HepG2 (cell line): ENCODE data around the gene CD7. TPM values are rescaled to one million over a fixed set of nuclear protein-coding genes. Genes with fewer than 3 reads are reported as not detected.
A peak's percentile ranks its signal among the peaks of the same experiment; 100 is the strongest.

ENCODE experiments used
- CERS6 ChIP-seq: sonication (generic); formaldehyde crosslinking; IDR thresholded peaks from 2 replicates; pipeline ENCODE4 v1.5.0; 2020; ENCODE audit warnings: missing genetic modification reagents
- HNF1B ChIP-seq: sonication (generic); formaldehyde crosslinking; IDR thresholded peaks from 2 replicates; pipeline ENCODE4 v1.5.1; 2020; ENCODE audit warnings: mild to moderate bottlenecking, moderate library complexity, missing genetic modification reagents
- MTERF4 ChIP-seq: sonication (generic); formaldehyde crosslinking; IDR thresholded peaks from 2 replicates; pipeline ENCODE4 v1.8.0; 2023; ENCODE audit warnings: mild to moderate bottlenecking, missing genetic modification reagents
- MXI1 ChIP-seq: IDR thresholded peaks from 3 replicates; pipeline ENCODE4 v1.6.1; 2012; ENCODE audit warnings: low read depth, low read length, inconsistent platforms, borderline replicate concordance
- SAP130 ChIP-seq: IDR thresholded peaks from 2 replicates; pipeline ENCODE4 v1.6.1; 2016; ENCODE audit warnings: low read depth
- SETDB1 ChIP-seq: sonication (generic); formaldehyde crosslinking; IDR thresholded peaks from 2 replicates; pipeline ENCODE4 v1.5.1; 2020; ENCODE audit warnings: missing genetic modification reagents, mild to moderate bottlenecking, borderline replicate concordance
- THRA ChIP-seq: sonication (generic); formaldehyde crosslinking; IDR thresholded peaks from 2 replicates; pipeline ENCODE4 v1.4.0; 2020; ENCODE audit warnings: missing genetic modification reagents, borderline replicate concordance
- ZFP82 ChIP-seq: sonication (generic); formaldehyde crosslinking; IDR thresholded peaks from 2 replicates; pipeline ENCODE4 v1.5.1; 2020; ENCODE audit warnings: mild to moderate bottlenecking, missing genetic modification reagents, borderline replicate concordance
- ZNF24 ChIP-seq: fragments of 450-650 bp; IDR thresholded peaks from 2 replicates; pipeline ENCODE4 v1.6.1; 2017; ENCODE audit warnings: antibody characterized with exemption, mild to moderate bottlenecking
- ZNF710 ChIP-seq: sonication (generic); formaldehyde crosslinking; IDR thresholded peaks from 2 replicates; pipeline ENCODE4 v1.5.0; 2020; ENCODE audit warnings: mild to moderate bottlenecking, missing genetic modification reagents, borderline replicate concordance
- polyA plus RNA-seq, 8 experiments: library from polyadenylated mRNA; depleted of rRNA in 3 of 8; stranded (reverse) in 7 of 8; unstranded in 1 of 8; fragments of >200 nt; fragmentation: Illumina TruSeq in 4 of 8; extraction: Trizol in 4 of 8; gene quantifications; 2 replicates each; pipeline versions ENCODE4 v1.2.1 to v1.2.3, GENCODE V29; 2011 to 2016; ENCODE audit warnings: low read depth in 4 of 8, missing spikeins in 1 of 8, mixed read lengths in 1 of 8; ENCODE audit not compliant: insufficient read depth in 1 of 8
- total RNA-seq, 5 experiments: library from RNA; depleted of rRNA; stranded (reverse); fragments of >200 nt; fragmentation: Illumina TruSeq; extraction: Trizol; gene quantifications; 2 replicates each; pipeline ENCODE4 v1.2.3, GENCODE V29; 2016; ENCODE audit warnings: low read depth in 1 of 5
- TF ChIP-seq, protein P1 (sequence below), 2 experiments: fragments of 450-650 bp in 1 of 2; sonication (generic) in 1 of 2; formaldehyde crosslinking in 1 of 2; IDR thresholded peaks; 2 replicates each; pipeline versions ENCODE4 v1.6.1 to v1.8.0; 2016 to 2022; ENCODE audit warnings: antibody characterized with exemption in 1 of 2, mild to moderate bottlenecking in 1 of 2, missing genetic modification reagents in 1 of 2

CD7 gene
- total and polyA plus RNA-seq, 2 of the 13 experiments (the other 11 are each of a cell fraction or from before 2014, with no cell fraction given), result 67.6 to 76.4 TPM

DNA sequence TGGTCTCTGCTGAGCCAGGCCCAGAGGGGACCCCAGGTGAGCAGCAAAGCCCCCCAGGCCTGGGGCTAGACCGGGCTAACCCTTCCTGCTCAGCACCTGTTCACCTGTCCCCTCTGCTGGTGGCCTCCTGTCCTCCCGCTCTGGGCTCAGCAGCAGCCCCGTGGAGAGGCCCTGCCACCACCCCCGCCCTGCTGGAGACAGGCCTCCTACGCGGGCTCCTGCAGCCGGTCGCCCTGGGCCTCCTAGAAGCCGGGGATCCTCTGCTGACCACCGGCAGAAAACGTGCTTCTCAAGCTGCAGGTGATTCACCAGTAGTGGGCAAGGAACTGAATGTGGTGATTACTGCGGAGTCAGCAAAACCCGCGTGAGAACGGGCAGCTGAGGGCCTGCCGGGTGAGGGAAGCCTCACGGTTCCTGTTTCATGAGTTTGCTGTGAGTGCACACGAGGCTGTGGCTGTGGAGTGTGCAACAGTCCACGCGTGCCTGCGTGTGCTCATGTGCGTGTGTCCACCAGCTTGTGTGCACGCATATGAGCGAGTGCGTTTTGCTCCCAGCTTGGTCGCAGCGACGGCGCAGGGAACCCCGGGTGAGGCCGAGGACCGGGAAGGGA lies 15.4 kb upstream of the CD7 start (continued):
- TF ChIP-seq, protein P1, sequence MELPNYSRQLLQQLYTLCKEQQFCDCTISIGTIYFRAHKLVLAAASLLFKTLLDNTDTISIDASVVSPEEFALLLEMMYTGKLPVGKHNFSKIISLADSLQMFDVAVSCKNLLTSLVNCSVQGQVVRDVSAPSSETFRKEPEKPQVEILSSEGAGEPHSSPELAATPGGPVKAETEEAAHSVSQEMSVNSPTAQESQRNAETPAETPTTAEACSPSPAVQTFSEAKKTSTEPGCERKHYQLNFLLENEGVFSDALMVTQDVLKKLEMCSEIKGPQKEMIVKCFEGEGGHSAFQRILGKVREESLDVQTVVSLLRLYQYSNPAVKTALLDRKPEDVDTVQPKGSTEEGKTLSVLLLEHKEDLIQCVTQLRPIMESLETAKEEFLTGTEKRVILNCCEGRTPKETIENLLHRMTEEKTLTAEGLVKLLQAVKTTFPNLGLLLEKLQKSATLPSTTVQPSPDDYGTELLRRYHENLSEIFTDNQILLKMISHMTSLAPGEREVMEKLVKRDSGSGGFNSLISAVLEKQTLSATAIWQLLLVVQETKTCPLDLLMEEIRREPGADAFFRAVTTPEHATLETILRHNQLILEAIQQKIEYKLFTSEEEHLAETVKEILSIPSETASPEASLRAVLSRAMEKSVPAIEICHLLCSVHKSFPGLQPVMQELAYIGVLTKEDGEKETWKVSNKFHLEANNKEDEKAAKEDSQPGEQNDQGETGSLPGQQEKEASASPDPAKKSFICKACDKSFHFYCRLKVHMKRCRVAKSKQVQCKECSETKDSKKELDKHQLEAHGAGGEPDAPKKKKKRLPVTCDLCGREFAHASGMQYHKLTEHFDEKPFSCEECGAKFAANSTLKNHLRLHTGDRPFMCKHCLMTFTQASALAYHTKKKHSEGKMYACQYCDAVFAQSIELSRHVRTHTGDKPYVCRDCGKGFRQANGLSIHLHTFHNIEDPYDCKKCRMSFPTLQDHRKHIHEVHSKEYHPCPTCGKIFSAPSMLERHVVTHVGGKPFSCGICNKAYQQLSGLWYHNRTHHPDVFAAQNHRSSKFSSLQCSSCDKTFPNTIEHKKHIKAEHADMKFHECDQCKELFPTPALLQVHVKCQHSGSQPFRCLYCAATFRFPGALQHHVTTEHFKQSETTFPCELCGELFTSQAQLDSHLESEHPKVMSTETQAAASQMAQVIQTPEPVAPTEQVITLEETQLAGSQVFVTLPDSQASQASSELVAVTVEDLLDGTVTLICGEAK (IDR thresholded peaks at IDR 0.05), result no peak
- TF ChIP-seq, protein P1 (CRISPR knock-in tag; IDR thresholded peaks at IDR 0.05), result 0 out of 2 replicates have a peak, but pooled peaks have one; percentile 24
- TF ChIP-seq HNF1B (CRISPR knock-in tag) (0 out of 2 replicates have a peak, but pooled peaks have one; percentile 25), CERS6 (CRISPR knock-in tag) (no peak), ZNF24 (no peak), SETDB1 (CRISPR knock-in tag) (0 out of 2 replicates have a peak, but pooled peaks have one; percentile 53), ZFP82 (no peak), THRA (CRISPR knock-in tag) (0 out of 2 replicates have a peak, but pooled peaks have one; percentile 17), MXI1 (no peak), SAP130 (CRISPR knock-in tag) (no peak), ZNF710 (CRISPR knock-in tag) (no peak), MTERF4 (CRISPR knock-in tag) (no peak)
